Pons (tissue), 1 donor: Measurements from ENCODE around the gene UBR3.
A peak's percentile ranks its signal among the peaks of the same experiment; 100 is the strongest.

ENCODE experiments used
- DNase-seq: peaks from one replicate; pipeline ENCODE4 v3.0.0-alpha.2; 2016; ENCODE audit warnings: low spot score

The UBR3 gene

GRCh38 chr2:170047331-170048065, 220.2 kb downstream of the UBR3 start:
- DNase-seq, result no peak

DNA sequence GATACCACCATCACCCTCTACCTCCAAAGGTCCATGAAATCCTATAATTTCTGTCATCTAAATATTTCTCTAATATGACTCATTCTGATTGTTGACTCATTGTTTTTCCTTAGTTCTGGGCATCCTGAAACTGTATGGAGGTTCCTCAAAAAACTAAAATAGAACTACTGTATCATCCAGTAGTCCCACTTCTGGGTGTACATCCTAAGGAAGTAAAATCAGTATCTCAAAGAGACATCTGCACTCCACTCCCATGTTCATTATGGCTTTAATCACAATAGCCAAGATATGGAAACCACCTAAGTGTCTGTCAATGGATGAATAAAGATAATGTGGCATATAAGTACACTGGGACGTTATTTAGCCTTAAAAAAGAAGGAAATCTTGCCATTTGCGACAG, 224.9 kb downstream of the UBR3 start:
- DNase-seq, result no peak

DNA sequence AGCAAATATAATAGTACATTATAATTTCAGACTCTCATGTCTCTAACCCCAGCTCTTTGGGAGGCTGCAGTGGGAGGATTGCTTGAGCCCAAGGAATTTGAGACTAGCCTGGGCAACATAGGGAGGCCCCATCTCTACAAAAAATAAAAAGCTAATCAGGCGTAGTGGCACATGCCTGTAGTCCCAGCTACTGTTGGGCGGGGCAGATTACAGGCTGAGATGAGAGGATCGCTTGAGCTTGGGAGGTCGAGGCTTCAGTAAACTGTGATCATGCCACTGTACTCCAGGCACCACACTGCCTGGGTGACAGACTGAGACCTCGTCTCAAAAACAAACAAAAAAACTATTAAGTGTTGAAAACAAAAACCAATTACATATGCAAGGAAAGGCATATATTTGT, 227.7 kb downstream of the UBR3 start:
- no peak for DNase-seq

DNA sequence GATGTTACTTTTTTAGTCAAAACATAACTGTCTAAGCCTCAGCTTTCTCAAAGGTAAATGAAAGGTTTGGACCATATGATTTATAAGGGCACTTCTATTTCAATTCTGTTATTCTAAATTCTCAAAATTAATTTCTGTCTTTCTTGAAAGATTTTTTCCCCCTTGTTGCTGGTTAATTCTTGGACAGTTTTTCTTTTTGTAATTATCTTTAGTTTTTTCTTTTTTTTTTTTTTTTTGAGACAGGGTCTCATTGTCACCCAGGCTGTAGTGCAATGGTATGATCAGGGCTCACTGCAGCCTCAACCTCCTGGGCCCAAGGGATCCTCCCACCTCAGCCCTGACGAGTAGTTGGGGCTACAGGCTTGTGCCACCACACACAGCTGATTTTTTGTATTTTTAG, 229.6 kb downstream of the UBR3 start:
- DNase-seq, result no peak

- no peak for DNase-seq
These were observed 236.4 kb downstream of the UBR3 start for GRCh38 chr2:170063456-170064235.

DNA sequence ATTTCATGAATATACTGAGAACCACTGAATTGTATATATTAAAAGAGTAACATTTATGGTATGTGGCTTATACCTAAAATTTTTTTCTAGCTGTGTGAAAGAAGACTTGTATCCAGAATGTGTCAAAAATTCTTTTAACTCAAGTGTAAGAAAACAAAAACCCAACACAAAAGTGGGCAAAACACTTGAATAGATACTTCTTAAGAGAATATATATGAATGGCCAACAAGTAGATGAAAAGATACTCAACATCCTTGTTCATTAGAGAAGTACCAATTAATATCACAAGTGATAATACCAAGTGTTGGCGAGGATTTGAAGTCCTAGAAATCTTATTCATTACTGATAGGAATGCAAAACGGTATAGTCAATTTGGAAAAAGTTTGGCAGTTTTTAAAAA, 243.5 kb downstream of the UBR3 start:
- DNase-seq, result no peak

DNA sequence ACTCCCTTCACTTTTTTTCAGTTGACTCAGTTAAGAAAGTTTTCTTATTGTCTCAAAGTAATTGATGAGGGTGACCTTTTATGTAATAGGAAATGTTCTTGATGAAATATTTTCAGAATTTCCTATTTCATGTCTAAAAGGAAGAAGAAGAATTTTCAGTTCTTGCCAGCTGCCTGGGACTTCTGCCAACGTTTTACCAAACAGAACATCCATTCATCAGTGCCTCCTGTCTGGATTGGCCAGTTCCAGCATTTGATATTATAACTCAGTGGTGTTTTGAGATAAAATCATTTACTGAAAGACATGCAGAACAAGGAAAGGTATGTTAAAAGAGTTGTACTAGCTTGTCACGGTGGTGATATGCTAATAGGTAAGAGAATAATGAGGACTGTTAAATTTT, 246.0 kb downstream of the UBR3 start:
- peak; percentile 95 for DNase-seq

- DNase-seq, result no peak
These were observed 248.9 kb downstream of the UBR3 start for GRCh38 chr2:170076189-170076588.

GRCh38 chr2:170077830-170078569, 250.7 kb downstream of the UBR3 start:
- no peak for DNase-seq

DNA sequence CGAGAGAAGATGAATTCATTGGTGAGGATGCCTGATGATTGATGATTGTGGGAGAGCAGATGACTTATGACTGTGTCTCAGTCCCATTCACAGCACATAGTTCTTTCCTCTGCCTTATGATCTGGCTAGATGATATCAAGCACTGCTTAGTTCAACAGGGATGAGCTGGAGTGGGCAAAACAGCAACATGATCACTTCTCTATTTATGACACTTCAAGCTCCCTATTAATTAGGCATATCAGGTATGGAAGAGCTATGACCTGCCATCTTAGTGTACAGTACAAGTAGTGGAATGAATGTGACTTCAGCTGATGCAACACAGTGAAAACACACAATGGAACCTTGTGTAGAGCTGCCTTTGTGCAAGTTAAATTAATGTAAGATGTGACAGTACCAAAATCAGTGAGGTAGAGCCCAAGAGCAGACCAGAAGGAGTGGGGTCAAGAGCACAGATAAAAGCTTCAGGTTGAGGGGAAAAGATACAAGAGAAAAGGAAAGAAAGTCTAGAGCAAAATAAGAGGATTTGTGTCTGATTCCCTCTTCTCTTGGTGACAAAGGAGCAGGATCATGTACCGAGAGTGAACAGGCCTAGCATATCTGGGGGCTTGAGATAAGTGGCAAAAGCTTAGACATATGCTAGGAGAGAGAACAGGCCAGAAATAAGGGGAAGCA, 257.7 kb downstream of the UBR3 start:
- DNase-seq, result no peak

DNA sequence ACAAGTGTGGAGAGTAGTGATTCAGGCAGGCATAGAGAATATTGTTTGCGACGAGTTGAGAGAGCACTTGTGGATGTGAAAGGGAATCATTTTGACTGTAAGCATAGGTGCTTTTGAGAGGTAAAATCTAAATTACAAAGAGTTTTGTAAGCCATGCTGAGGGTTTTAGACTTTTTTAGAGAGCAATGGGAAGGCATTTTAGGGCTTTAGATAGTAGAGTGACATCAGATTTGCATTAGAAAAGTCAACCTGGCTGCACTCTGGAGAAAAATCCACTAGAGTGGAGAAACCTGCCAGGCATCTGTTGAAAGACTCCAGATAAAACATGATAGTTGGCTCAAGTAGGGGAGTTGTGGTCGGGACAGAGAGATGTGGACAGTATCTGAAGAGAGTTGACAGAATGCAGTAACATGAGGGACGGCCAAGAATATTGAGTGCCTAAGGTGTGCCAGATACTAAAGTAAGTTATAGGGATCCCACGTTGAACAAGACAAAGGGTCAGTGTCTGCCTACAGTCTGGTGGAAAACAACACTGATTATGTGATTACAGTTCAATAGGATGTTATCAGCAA, 258.9 kb downstream of the UBR3 start:
- no peak for DNase-seq

DNA sequence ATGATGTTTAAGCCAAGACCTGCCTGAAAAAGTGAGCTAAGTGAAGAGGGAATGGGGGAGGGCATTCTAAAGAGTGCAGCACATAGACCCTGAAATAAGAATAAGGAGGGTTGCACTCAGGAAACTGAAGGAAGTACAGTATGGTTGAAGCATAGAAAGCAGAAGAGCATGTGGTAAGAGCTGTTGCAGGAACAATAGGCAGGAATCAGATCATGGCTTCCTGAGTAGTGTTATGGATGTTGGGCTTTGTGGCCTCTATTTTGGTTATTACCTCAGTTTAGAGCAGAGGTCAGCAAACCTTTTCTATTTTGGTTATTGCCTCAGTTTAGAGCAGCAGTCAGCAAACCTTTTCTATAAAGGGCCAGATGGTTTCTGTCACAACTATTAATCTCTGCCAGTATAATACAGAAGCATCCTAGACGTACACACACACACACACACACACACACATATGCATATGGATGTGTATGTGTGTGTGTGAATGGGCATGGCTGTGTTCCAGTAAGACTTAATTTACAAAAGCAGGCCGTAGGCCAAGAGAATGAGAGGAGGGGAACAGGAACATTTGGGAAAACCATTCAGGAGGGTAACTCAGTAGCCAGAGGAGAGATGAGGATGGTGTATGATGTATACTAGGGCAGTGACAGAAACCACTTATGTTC, 259.6 kb downstream of the UBR3 start:
- no peak for DNase-seq

- no peak for DNase-seq
These were observed 260.1 kb downstream of the UBR3 start for GRCh38 chr2:170087413-170087793.

GRCh38 chr2:170088776-170089175, 261.5 kb downstream of the UBR3 start:
- DNase-seq, result peak; percentile 30

DNA sequence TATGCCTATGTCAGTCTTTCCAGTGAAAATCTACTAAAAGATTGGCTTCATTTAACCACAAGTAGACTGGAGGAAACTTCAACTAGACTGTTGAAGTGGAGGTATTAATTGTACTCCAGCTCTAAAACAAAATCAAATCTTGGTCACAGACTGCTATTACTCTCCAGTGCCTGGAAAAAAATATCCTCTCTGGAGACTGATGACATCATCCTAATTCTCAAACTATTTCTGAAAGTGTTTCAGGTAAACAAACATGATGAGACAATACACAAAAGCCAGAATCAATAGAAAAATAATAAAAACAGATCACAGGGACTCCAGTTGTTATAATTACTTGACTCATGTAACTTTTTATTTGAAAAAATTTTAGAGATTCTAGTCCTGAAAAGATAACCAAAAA, 263.0 kb downstream of the UBR3 start:
- DNase-seq, result no peak

GRCh38 chr2:170091436-170091835, 264.2 kb downstream of the UBR3 start:
- no peak for DNase-seq

GRCh38 chr2:170092436-170093060, 265.3 kb downstream of the UBR3 start:
- DNase-seq, result no peak

- DNase-seq, result no peak
These were observed 268.1 kb downstream of the UBR3 start for GRCh38 chr2:170095380-170095779.

GRCh38 chr2:170098626-170099312, 271.5 kb downstream of the UBR3 start:
- no peak for DNase-seq

DNA sequence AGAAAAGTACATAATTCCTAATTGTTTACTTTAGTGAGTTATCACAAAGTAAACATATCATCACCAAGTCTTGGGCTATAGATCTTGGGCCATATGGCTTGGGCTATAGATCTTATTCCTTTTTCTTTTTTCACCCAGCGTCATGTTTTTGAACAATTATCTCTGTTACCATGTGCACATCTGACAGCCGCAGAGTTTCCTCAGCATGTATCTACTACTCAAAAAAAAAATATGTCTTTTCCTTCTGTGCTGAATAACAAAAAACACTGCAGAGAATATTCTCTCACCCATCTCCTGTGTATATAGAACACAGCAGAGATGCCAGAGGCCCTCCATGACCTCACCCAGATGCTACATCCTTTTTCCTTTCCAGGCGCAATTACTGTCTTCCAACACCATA, 274.5 kb downstream of the UBR3 start:
- no peak for DNase-seq
